Activated naive CD4-positive, alpha-beta T cell treated with Interleukin-2 at 50 U/mL for 16 hours (primary cell): ENCODE results near the gene PPFIA1.
A peak's percentile ranks its signal among the peaks of the same experiment; 100 is the strongest.

Experiments used
- DNase-seq: peaks from one replicate; pipeline ENCODE4 v3.0.0-alpha.2; 2020

PPFIA1 gene

GRCh38 chr11:70270104-70270876 is at the start of gene PPFIA1:
Gene PPFIA1, plus strand, starts transcription at chr11:70270690. Its CDS starts 1,483 bp downstream, at chr11:70272173.
- DNase-seq: peak; percentile 96

- no peak for DNase-seq
Measured at GRCh38 chr11:70220920-70221319, 49.6 kb upstream of the PPFIA1 start.

GRCh38 chr11:70225681-70226177 is 44.8 kb upstream of the PPFIA1 start:
- DNase-seq: no peak

GRCh38 chr11:70226183-70226582 is 44.3 kb upstream of the PPFIA1 start:
- DNase-seq: no peak

GRCh38 chr11:70226967-70227366 is 43.5 kb upstream of the PPFIA1 start:
- no peak for DNase-seq

- DNase-seq: no peak
Measured at GRCh38 chr11:70229737-70230136, 40.8 kb upstream of the PPFIA1 start.

GRCh38 chr11:70230151-70230839 is 40.2 kb upstream of the PPFIA1 start:
- no peak for DNase-seq

- DNase-seq: no peak
Measured at GRCh38 chr11:70230840-70231710, 39.4 kb upstream of the PPFIA1 start.

- DNase-seq: no peak
Measured at GRCh38 chr11:70233034-70233433, 37.5 kb upstream of the PPFIA1 start.

GRCh38 chr11:70233511-70233934 is 37.0 kb upstream of the PPFIA1 start:
- no peak for DNase-seq

- no peak for DNase-seq
Measured at GRCh38 chr11:70233962-70234361, 36.5 kb upstream of the PPFIA1 start.

- DNase-seq: no peak
Measured at GRCh38 chr11:70240337-70240736, 30.2 kb upstream of the PPFIA1 start.

GRCh38 chr11:70241709-70242108 is 28.8 kb upstream of the PPFIA1 start:
- DNase-seq: no peak

- no peak for DNase-seq
Measured at GRCh38 chr11:70242885-70243284, 27.6 kb upstream of the PPFIA1 start.

- DNase-seq: no peak
Measured at GRCh38 chr11:70243912-70244652, 26.4 kb upstream of the PPFIA1 start.

- no peak for DNase-seq
Measured at GRCh38 chr11:70244698-70245097, 25.8 kb upstream of the PPFIA1 start.

GRCh38 chr11:70246196-70246595 is 24.3 kb upstream of the PPFIA1 start:
- DNase-seq: no peak

- DNase-seq: no peak
Measured at GRCh38 chr11:70247042-70247709, 23.3 kb upstream of the PPFIA1 start.

GRCh38 chr11:70247710-70248072 is 22.8 kb upstream of the PPFIA1 start:
- no peak for DNase-seq

GRCh38 chr11:70250876-70251658 is 19.4 kb upstream of the PPFIA1 start:
- no peak for DNase-seq
